GM12878 (cell line): Measurements from ENCODE around the gene FOXN4. TPM values are rescaled to one million over a fixed set of nuclear protein-coding genes. Genes with fewer than 3 reads are reported as not detected.

ENCODE experiments used
- ATAC-seq: fragments of 200-7000 bp; cut with Tn5 transposase; 3 replicates; pipeline ENCODE4 v1.9.1; 2020; ENCODE audit warnings: mild to moderate bottlenecking, moderate library complexity
- BruUV-seq: library from RNA; stranded (reverse); fragments of 400-500 nt; replicated peaks from 2 replicates; lab custom pipeline; 2021; lab: Mats Ljungman, UMichigan
- CTCF ChIA-PET: fragments of 300-600 bp; sonication (Branson Sonifier 250); formaldehyde crosslinking; extraction: SDS; loops from one replicate; lab custom pipeline; 2021; ENCODE audit warnings: inconsistent platforms; lab: Yijun Ruan, JAX
- POLR2A ChIA-PET: fragments of 350-600 bp; formaldehyde crosslinking; extraction: SDS; loops from one replicate; lab custom pipeline; 2021; ENCODE audit warnings: inconsistent platforms; lab: Charles Lee
- RAD21 ChIA-PET: fragments of 300-600 bp; sonication (Branson Sonifier 250); formaldehyde crosslinking; loops from one replicate; lab custom pipeline; 2023; ENCODE audit warnings: antibody characterized with exemption; ENCODE audit not compliant: unreplicated experiment; lab: Charles Lee
- SMC1A ChIA-PET: fragments of 300-600 bp; sonication (Branson Sonifier 250); formaldehyde crosslinking; loops from one replicate; lab custom pipeline; 2023; ENCODE audit not compliant: unreplicated experiment, uncharacterized antibody; lab: Charles Lee
- DNase-seq: peaks from one replicate; pipeline ENCODE4 v3.0.0-alpha.2; 2011; ENCODE audit warnings: low read depth, low spot score
- FAIRE-seq: peaks from 3 replicates; lab custom pipeline; 2011; peaks lifted over from hg19 to GRCh38; lab: Jason Lieb, UNC
- H2AFZ ChIP-seq: 2 replicates; pipeline ENCODE4 v1.6.0; 2011; ENCODE audit warnings: low read depth, low read length, control low read depth; ENCODE audit not compliant: control insufficient read depth
- H3K27ac ChIP-seq: 2 replicates; pipeline ENCODE4 v1.5.1; 2011; ENCODE audit warnings: control low read depth; ENCODE audit not compliant: control insufficient read depth, insufficient read depth
- H3K27me3 ChIP-seq, 2 experiments: replicated peaks in 1 of 2; 2 replicates each; pipeline versions ENCODE4 v1.6.0 to v1.6.1; 2011; ENCODE audit warnings: low read length in 1 of 2; ENCODE audit not compliant: control insufficient read depth in 2 of 2, insufficient read depth in 2 of 2
- H3K36me3 ChIP-seq, 2 experiments: 2 replicates each; pipeline ENCODE4 v1.5.1; 2011; ENCODE audit warnings: low read length in 1 of 2; ENCODE audit not compliant: control insufficient read depth in 2 of 2, insufficient read depth in 2 of 2
- H3K4me1 ChIP-seq: 2 replicates; pipeline ENCODE4 v1.6.1; 2011; ENCODE audit warnings: mild to moderate bottlenecking, low read length, moderate library complexity, mixed read lengths; ENCODE audit not compliant: control insufficient read depth, insufficient read depth
- H3K4me2 ChIP-seq: 2 replicates; pipeline ENCODE4 v1.6.0; 2011; ENCODE audit warnings: control low read depth; ENCODE audit not compliant: control insufficient read depth, insufficient read depth
- H3K4me3 ChIP-seq: fragments of 200-600 bp; sonication (generic); 2 replicates; pipeline ENCODE4 v1.5.1; 2016
- H3K79me2 ChIP-seq: 2 replicates; pipeline ENCODE4 v1.6.0; 2011; ENCODE audit warnings: low read length; ENCODE audit not compliant: control insufficient read depth, insufficient read depth
- H3K9ac ChIP-seq: 2 replicates; pipeline ENCODE4 v1.8.0; 2011; ENCODE audit warnings: low read length, control low read depth, mixed read lengths; ENCODE audit not compliant: control insufficient read depth, insufficient read depth
- H3K9me3 ChIP-seq: replicated peaks from 3 replicates; pipeline ENCODE4 v1.5.1; 2011; ENCODE audit warnings: mild to moderate bottlenecking, low read length; ENCODE audit not compliant: control insufficient read depth, insufficient read depth
- H4K20me1 ChIP-seq: 2 replicates; pipeline ENCODE4 v1.6.0; 2011; ENCODE audit not compliant: control insufficient read depth, insufficient read depth
- CUX1 ChIP-seq: IDR thresholded peaks from 2 replicates; pipeline ENCODE4 v1.6.1; 2012; ENCODE audit warnings: improper control_type of control experiment, low read depth, low read length; ENCODE audit not compliant: insufficient replicate concordance
- E2F4 ChIP-seq: IDR thresholded peaks from 2 replicates; pipeline ENCODE4 v1.6.1; 2012; ENCODE audit warnings: low read depth, low read length, improper control_type of control experiment
- ELK1 ChIP-seq: IDR thresholded peaks from 2 replicates; pipeline ENCODE4 v1.6.1; 2012; ENCODE audit warnings: low read depth, low read length, improper control_type of control experiment
- KDM1A ChIP-seq: fragments of 200-600 bp; sonication (generic); IDR thresholded peaks from 2 replicates; pipeline ENCODE4 v1.6.1; 2016; ENCODE audit warnings: borderline replicate concordance
- MAX ChIP-seq: IDR thresholded peaks from 2 replicates; pipeline ENCODE4 v1.6.1; 2012; ENCODE audit warnings: low read depth, low read length, improper control_type of control experiment
- MEF2A ChIP-seq: IDR thresholded peaks from 2 replicates; pipeline ENCODE4 v1.6.1; 2011; ENCODE audit warnings: low read depth, mild to moderate bottlenecking, low read length, moderate library complexity; ENCODE audit not compliant: insufficient read depth
- MLLT1 ChIP-seq: fragments of 450-650 bp; IDR thresholded peaks from 2 replicates; pipeline ENCODE4 v1.6.1; 2016; ENCODE audit warnings: mild to moderate bottlenecking
- NFYB ChIP-seq: IDR thresholded peaks from 2 replicates; pipeline ENCODE4 v1.6.1; 2011; ENCODE audit warnings: low read depth, mild to moderate bottlenecking, low read length, improper control_type of control experiment, moderate library complexity; ENCODE audit not compliant: insufficient read depth
- POLR2A ChIP-seq: IDR thresholded peaks from 2 replicates; pipeline ENCODE4 v1.6.1; 2011; ENCODE audit warnings: low read depth, mild to moderate bottlenecking, low read length
- SREBF1 ChIP-seq: IDR thresholded peaks from 2 replicates; pipeline ENCODE4 v1.6.1; 2012; ENCODE audit warnings: mild to moderate bottlenecking, low read length
- STAT1 ChIP-seq: fragments of 450-650 bp; conservative IDR thresholded peaks from 2 replicates; pipeline ENCODE4 v1.6.1; 2014; ENCODE audit warnings: antibody characterized with exemption, mild to moderate bottlenecking
- STAT3 ChIP-seq: IDR thresholded peaks from 2 replicates; pipeline ENCODE4 v1.6.1; 2011; ENCODE audit warnings: low read depth, low read length, improper control_type of control experiment
- WGBS: methylation state at CpG from one replicate; pipeline ENCODE4 v1.1.6; 2016; ENCODE audit warnings: low lambda C conversion rate; ENCODE audit not compliant: insufficient replicate concordance, insufficient coverage; ENCODE audit errors: missing lambda C conversion rate; 5-methylcytosine and 5-hydroxymethylcytosine counted together
- in situ Hi-C: fragments of 300-500 bp; cut with MboI; formaldehyde crosslinking; loops from 9 replicates; pipeline ENCODE4 v1.14.3; 2018; ENCODE audit warnings: mixed read lengths
- intact Hi-C: fragments of 100-400 bp; cut with micrococcal nuclease; formaldehyde crosslinking; loops from one replicate; pipeline ENCODE4 v1.14.2; 2022; ENCODE audit not compliant: unreplicated experiment
- polyA plus RNA-seq, 11 experiments: library from polyadenylated mRNA; depleted of rRNA in 4 of 11; unstranded in 6 of 11; stranded (reverse) in 5 of 11; fragments of >200 nt; fragmentation: Nextera tagmentation in 4 of 11; fragmentation: Illumina TruSeq in 1 of 11; extraction: Ambion mirVana in 4 of 11; extraction: Trizol in 1 of 11; gene quantifications; 1 replicate in 1 of 11; 2 replicates in 10 of 11; pipeline versions ENCODE4 v1.2.1 to v1.2.3, GENCODE V29; 2011 to 2016; ENCODE audit warnings: inconsistent platforms in 2 of 11, missing spikeins in 2 of 11, low read depth in 1 of 11
- total RNA-seq, 4 experiments: library from RNA; depleted of rRNA in 3 of 4; stranded (reverse); fragments of >200 nt in 3 of 4; fragmentation: Illumina TruSeq in 1 of 4; extraction: Trizol in 1 of 4; gene quantifications; 2 replicates each; pipeline versions ENCODE4 v1.2.1 to v1.2.3, GENCODE V29; 2013 to 2021

The FOXN4 gene
- total and polyA plus RNA-seq, 10 of the 15 experiments (the other 5 are each of a cell fraction or from before 2014, with no cell fraction given): not detected

- TF ChIP-seq CUX1: no peak
Measured at GRCh38 chr12:109299849-109300248, 9.2 kb downstream of the FOXN4 start (continued).

- intact Hi-C loops: no loop called here
- no TSS peak for BruUV-seq
- in situ Hi-C loops: no loop called here
Measured at GRCh38 chr12:109296431-109296830, 12.7 kb downstream of the FOXN4 start.

More at GRCh38 chr12:109296431-109296830, 12.7 kb downstream of the FOXN4 start:
- ChIA-PET POLR2A (no interaction called here), SMC1A (no interaction called here), CTCF (no interaction called here), RAD21 (no interaction called here)
- Histone ChIP-seq H3K36me3 (no peaks in the 10 kb centered on the region), H3K27ac (no peak overlapping the region), H3K9me3 (no peaks in the 10 kb centered on the region), H3K79me2 (no peaks in the 10 kb centered on the region), H2AFZ (no peak overlapping the region), H3K9ac (no peak overlapping the region), H4K20me1 (no peaks in the 10 kb centered on the region), H3K27me3 (peaks cover 0 to 3% of the 10 kb centered on the region in 2 experiments; a peak in 3 of 4 replicates), H3K4me3 (no peak overlapping the region), H3K4me1 (no peaks in the 10 kb centered on the region), H3K4me2 (no peak overlapping the region)
- WGBS: 3% methylated on average over 3 of the region's 3 CpGs
- FAIRE-seq (no peak), DNase-seq (no peak), ATAC-seq (no peak)
- TF ChIP-seq POLR2A: no peak
- no peak for TF ChIP-seq MLLT1
- TF ChIP-seq NFYB: no peak
- TF ChIP-seq ELK1: no peak
- TF ChIP-seq STAT3: no peak
- TF ChIP-seq SREBF1: no peak
- TF ChIP-seq STAT1: no peak
- TF ChIP-seq KDM1A: no peak
- TF ChIP-seq MEF2A: no peak
- TF ChIP-seq MAX: no peak
- TF ChIP-seq E2F4: no peak
